Measurements from ENCODE around the gene IRF2BP2.

IRF2BP2 gene

DNA sequence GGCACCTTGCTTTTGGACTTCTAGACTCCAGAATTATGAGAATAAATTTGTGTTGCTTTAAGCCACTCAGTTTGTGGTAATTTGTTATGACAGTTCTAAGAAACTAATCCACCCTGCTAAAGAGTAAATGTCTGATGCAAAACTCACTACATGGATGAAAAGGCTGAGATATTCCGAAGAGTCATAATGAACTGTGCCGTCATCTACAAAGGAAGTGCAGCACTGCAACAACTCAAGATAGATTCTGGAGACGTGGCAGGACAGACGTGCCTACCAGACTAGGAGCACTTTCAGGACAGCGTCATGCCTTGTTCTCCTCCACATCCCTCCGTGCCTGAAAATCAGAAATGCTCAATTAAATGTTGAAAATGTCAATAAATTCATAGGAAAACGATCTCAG is 24.4 kb upstream of the IRF2BP2 start:
- no peaks in the 10 kb centered on the region for H3K36me3 ChIP-seq (ENCODE audit: insufficient read depth, low read length)
- H3K79me2 ChIP-seq (ENCODE audit: insufficient read depth, low read length) = no peaks in the 10 kb centered on the region
- H3K9me3 ChIP-seq (ENCODE audit: insufficient read depth, low read length, severe bottlenecking) = no peaks in the 10 kb centered on the region
- no peak overlapping the region for H3K4me3 ChIP-seq (ENCODE audit: low read depth in 1 of 2, low read length in 2 of 2)
- no peak overlapping the region for H3K9ac ChIP-seq (ENCODE audit: low read depth, low read length)
- no peaks in the 10 kb centered on the region for H3K27me3 ChIP-seq (ENCODE audit: insufficient read depth, low read length, poor library complexity)
- DNase-seq = no peak
- H3K4me2 ChIP-seq (ENCODE audit: insufficient read depth, low read length) = no peak overlapping the region
- no peak overlapping the region for H3K27ac ChIP-seq (ENCODE audit: low read length)
- ATAC-seq (ENCODE audit: insufficient read depth, low read depth) = no peak
- H4K20me1 ChIP-seq (ENCODE audit: insufficient read depth, low read length) = no peaks in the 10 kb centered on the region
- H3K4me1 ChIP-seq (ENCODE audit: insufficient read depth, low read length) = no peaks in the 10 kb centered on the region
- H2AFZ ChIP-seq (ENCODE audit: low read depth, low read length) = no peak overlapping the region
- TF ChIP-seq EZH2 (IDR thresholded peaks at IDR 0.05; ENCODE audit: borderline replicate concordance, low read depth, low read length, severe bottlenecking) = no peak
- TF ChIP-seq, protein P1, sequence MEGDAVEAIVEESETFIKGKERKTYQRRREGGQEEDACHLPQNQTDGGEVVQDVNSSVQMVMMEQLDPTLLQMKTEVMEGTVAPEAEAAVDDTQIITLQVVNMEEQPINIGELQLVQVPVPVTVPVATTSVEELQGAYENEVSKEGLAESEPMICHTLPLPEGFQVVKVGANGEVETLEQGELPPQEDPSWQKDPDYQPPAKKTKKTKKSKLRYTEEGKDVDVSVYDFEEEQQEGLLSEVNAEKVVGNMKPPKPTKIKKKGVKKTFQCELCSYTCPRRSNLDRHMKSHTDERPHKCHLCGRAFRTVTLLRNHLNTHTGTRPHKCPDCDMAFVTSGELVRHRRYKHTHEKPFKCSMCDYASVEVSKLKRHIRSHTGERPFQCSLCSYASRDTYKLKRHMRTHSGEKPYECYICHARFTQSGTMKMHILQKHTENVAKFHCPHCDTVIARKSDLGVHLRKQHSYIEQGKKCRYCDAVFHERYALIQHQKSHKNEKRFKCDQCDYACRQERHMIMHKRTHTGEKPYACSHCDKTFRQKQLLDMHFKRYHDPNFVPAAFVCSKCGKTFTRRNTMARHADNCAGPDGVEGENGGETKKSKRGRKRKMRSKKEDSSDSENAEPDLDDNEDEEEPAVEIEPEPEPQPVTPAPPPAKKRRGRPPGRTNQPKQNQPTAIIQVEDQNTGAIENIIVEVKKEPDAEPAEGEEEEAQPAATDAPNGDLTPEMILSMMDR (IDR thresholded peaks at IDR 0.05; ENCODE audit: borderline replicate concordance, extremely low read depth, low read length, poor library complexity, severe bottlenecking) = no peak

DNA sequence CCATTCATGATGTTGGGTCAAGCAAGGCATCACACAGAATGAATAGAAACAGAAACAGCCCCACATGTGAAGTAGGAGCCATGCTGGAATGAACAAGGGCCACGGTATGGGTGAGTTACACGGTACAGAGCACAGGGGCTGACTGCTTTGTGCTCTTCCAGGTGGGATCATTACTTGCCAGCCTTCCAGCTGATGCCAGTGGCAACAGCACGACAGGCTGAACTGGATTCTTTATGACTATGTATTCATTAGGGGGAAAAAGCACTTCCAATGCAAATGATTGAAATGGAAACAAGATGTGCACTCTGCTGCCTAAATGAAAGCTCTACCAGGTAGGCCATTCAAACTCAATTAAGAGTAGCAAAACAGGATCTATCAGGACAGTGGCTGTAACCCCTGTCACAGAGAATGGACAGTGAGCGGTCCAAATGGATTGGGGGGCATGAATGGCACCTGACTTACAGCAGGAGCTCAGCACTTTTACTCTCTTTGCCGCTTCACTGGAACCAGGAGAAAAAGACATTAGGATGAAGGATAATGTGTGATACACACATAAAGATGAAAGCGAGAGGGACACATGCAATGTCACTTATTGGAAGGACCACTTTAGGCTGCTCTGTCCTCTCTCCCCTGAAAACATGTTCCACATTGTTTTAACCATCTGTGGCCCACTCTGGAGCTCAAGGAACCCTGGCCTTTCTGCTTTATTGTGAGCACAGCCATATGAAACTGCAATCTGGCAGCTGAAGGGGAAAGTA is 23.4 kb upstream of the IRF2BP2 start:
- no peak overlapping the region for H3K4me3 ChIP-seq (ENCODE audit: low read depth in 1 of 2, low read length in 2 of 2)
- no peak overlapping the region for H3K9ac ChIP-seq (ENCODE audit: low read depth, low read length)
- no peaks in the 10 kb centered on the region for H3K36me3 ChIP-seq (ENCODE audit: insufficient read depth, low read length)
- DNase-seq (no peak), ATAC-seq (ENCODE audit: insufficient read depth, low read depth) (no peak)
- no peak overlapping the region for H3K4me2 ChIP-seq (ENCODE audit: insufficient read depth, low read length)
- H3K4me1 ChIP-seq (ENCODE audit: insufficient read depth, low read length) = no peaks in the 10 kb centered on the region
- H3K27me3 ChIP-seq (ENCODE audit: insufficient read depth, low read length, poor library complexity) = no peaks in the 10 kb centered on the region
- H2AFZ ChIP-seq (ENCODE audit: low read depth, low read length) = no peak overlapping the region
- H3K79me2 ChIP-seq (ENCODE audit: insufficient read depth, low read length) = no peaks in the 10 kb centered on the region
- TF ChIP-seq, protein P1 (IDR thresholded peaks at IDR 0.05; ENCODE audit: borderline replicate concordance, extremely low read depth, low read length, poor library complexity, severe bottlenecking) = no peak
- no peak for TF ChIP-seq EZH2 (IDR thresholded peaks at IDR 0.05; ENCODE audit: borderline replicate concordance, low read depth, low read length, severe bottlenecking)
- H3K9me3 ChIP-seq (ENCODE audit: insufficient read depth, low read length, severe bottlenecking) = no peaks in the 10 kb centered on the region
- no peak overlapping the region for H3K27ac ChIP-seq (ENCODE audit: low read length)
- H4K20me1 ChIP-seq (ENCODE audit: insufficient read depth, low read length) = no peaks in the 10 kb centered on the region

- ATAC-seq (ENCODE audit: insufficient read depth, low read depth) (no peak), DNase-seq (no peak)
- Histone ChIP-seq H3K27me3 (ENCODE audit: insufficient read depth, low read length, poor library complexity) (no peaks in the 10 kb centered on the region), H3K36me3 (ENCODE audit: insufficient read depth, low read length) (no peaks in the 10 kb centered on the region), H3K27ac (ENCODE audit: low read length) (no peak overlapping the region), H3K9ac (ENCODE audit: low read depth, low read length) (no peak overlapping the region), H4K20me1 (ENCODE audit: insufficient read depth, low read length) (no peaks in the 10 kb centered on the region), H2AFZ (ENCODE audit: low read depth, low read length) (no peak overlapping the region), H3K9me3 (ENCODE audit: insufficient read depth, low read length, severe bottlenecking) (no peaks in the 10 kb centered on the region), H3K4me3 (ENCODE audit: low read depth in 1 of 2, low read length in 2 of 2) (no peak overlapping the region), H3K4me2 (ENCODE audit: insufficient read depth, low read length) (no peak overlapping the region), H3K79me2 (ENCODE audit: insufficient read depth, low read length) (no peaks in the 10 kb centered on the region), H3K4me1 (ENCODE audit: insufficient read depth, low read length) (no peaks in the 10 kb centered on the region)
- no peak for TF ChIP-seq EZH2 (IDR thresholded peaks at IDR 0.05; ENCODE audit: borderline replicate concordance, low read depth, low read length, severe bottlenecking)
- TF ChIP-seq, protein P1 (IDR thresholded peaks at IDR 0.05; ENCODE audit: borderline replicate concordance, extremely low read depth, low read length, poor library complexity, severe bottlenecking) = no peak
Observed at GRCh38 chr1:234632225-234632624, 22.2 kb upstream of the IRF2BP2 start.
